KOPT-K1 (cell line): ENCODE measurements around the gene HDHD5.
"Not testable (repeated sequence)": the region's sequence is repeated elsewhere in the genome, so short reads cannot be mapped to it uniquely, and the experiment has no call there.

Experiments used
- H3K27ac ChIP-seq: fragments of 200-600 bp; sonication (generic); 2 replicates; pipeline ENCODE4 v1.5.1; 2016; ENCODE audit warnings: antibody characterized with exemption, mild to moderate bottlenecking, low read depth, low read length; ENCODE audit not compliant: poor library complexity, severe bottlenecking
- H3K36me3 ChIP-seq: fragments of 200-600 bp; sonication (generic); 2 replicates; pipeline ENCODE4 v1.5.1; 2017; ENCODE audit warnings: antibody characterized with exemption, mild to moderate bottlenecking, low read length, moderate library complexity; ENCODE audit not compliant: insufficient read depth
- H3K9me3 ChIP-seq: fragments of 200-600 bp; sonication (generic); 2 replicates; pipeline ENCODE4 v1.5.1; 2017; ENCODE audit warnings: antibody characterized with exemption, low read length, mild to moderate bottlenecking; ENCODE audit not compliant: insufficient read depth, poor library complexity, severe bottlenecking

HDHD5 gene

DNA sequence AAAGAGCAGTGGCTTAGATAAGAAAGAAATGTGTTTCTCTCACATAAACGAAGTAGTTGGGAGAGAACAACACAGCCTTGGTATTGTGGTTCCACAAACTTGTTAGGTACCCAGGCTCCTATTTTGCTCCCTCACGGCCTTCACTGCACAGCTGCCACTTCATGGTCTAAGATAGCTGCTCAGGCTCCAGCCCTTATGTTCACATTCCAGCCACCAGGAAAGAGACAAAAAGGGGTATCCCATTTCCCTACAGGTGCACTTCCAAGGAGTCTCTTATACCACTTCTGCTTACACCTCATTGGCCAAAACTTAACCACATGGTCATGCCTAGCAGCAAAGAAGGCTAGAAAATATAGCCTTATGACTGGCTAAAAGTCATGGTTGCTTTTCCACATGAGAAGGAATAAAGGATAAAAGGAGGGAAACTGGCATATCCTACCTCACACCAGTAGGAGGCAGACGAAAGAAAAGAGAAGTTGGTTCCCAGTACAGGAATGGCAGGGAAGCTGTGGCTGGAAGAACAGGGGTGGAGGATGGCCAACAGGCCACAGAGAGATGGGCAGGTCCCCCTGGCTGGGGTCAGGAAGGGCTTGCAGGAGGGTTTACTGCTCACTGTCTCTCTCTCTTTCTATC is 5.4 kb upstream of the HDHD5 start:
- no peaks in the 10 kb centered on the region for H3K36me3 ChIP-seq
- no peak overlapping the region for H3K27ac ChIP-seq
- H3K9me3 ChIP-seq: no peaks in the 10 kb centered on the region

DNA sequence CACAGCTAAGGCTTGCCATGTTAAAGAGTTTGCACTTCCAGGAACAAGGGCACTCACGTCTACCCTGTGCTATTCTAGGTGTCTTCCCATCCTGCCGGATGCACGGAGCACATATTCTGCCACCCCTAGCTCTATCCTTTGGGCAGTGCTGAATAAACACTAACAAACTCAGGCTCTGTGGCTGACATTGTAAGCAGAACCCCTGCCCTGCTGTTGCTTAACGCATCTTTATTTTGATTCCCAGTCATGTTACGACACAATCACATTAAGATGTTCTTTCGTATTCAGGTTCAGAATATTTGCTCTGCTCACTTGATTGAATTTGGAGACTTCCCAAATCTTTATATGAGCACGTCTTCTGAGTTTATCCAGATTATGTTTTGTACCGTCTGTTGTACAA is 3.7 kb upstream of the HDHD5 start:
- no peak overlapping the region for H3K27ac ChIP-seq
- no peaks in the 10 kb centered on the region for H3K9me3 ChIP-seq
- H3K36me3 ChIP-seq: no peaks in the 10 kb centered on the region

DNA sequence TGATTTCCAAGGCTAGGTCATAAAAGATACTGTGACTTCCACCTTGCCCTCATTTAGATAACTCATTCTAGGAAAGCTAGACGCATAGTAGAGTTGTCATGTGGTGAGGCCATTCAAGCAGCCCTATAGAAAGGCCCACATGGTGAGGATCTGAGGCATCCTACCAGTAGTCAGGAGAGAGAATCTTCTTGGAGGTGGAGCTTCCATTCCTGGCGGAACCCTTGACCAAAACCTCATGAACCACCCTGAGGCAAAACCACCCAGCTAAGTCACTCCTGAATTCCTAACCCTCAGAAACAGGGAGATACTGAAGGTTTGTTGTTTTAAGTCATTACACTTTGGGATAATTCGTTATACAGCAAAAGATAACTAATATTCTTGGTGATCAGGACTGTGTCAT is 2.9 kb upstream of the HDHD5 start:
- H3K27ac ChIP-seq: no peak overlapping the region

DNA sequence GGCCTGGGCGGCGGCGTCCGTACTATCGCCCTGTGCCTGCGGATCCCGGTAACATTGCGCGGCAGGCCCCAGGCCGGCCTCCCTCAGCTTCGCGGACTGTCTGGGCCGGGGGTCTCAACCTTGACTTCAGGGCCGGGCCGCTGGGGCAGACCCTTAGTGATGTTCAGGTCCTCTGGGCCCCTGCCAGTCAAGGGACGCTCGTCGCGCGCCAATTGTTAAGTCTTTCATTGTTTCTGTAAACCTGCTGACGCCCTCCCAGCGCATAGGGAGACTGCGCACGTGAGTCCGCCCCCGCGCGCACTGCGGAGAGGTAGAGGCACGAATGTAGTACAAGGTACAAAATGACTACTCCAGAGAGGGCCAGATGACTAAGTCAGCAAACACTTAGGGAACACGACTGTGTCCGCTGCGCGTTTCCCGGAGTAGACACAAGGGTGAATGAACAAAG is 451 bp upstream of the HDHD5 start:
- Histone ChIP-seq H3K27ac (peak overlapping the region; percentile 75), H3K36me3 (peaks cover 15% of the 10 kb centered on the region; the same call in 1 of the 2 replicates), H3K9me3 (no peaks in the 10 kb centered on the region)

More for the DNA sequence above, 2.9 kb upstream of the HDHD5 start:
- Histone ChIP-seq H3K36me3 (peaks cover 6% of the 10 kb centered on the region; the same call in 1 of the 2 replicates), H3K9me3 (no peaks in the 10 kb centered on the region)

DNA sequence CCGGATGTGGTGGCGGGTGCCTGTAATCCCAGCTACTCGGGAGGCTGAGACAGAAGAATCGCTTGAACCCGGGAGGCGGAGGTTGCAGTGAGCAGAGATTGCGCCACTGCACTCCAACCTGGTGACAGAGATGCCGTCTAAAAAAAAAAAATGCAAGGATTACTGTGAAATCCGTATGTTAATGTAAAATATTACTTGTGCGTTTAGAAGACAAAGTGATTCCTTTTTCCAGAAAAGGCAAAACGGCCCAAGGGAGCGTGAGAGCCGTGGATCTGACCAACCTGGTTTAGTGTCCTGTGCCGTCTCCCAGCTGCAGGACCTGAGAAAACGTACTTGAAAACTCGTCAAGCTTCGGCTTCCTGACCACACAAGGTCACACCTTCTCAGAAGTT is 905 bp downstream of the HDHD5 start:
- H3K27ac ChIP-seq: peak overlapping the region; percentile 75
- peaks cover 24% of the 10 kb centered on the region for H3K36me3 ChIP-seq
- no peaks in the 10 kb centered on the region for H3K9me3 ChIP-seq

DNA sequence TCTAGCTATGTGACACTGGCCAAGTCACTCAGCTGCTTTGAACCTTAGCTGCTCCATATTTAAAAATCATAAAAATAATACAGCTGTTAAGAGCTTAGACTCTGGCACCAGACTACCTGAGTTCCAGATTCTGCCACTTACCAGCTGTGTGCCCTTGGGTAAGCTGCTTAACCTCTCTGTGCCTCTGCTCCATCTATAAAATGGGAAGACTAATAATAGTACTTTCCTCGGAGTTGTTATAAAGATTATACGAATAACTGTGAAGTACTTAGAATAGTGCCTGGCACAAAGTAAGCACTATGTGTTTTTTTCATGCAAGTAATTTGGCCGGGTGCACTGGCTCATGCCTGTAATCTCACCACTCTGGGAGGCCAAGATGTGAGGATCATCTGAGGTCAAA is 1.4 kb downstream of the HDHD5 start:
- no peaks in the 10 kb centered on the region for H3K9me3 ChIP-seq
- H3K36me3 ChIP-seq: peaks cover 29% of the 10 kb centered on the region
- no peak overlapping the region for H3K27ac ChIP-seq

DNA sequence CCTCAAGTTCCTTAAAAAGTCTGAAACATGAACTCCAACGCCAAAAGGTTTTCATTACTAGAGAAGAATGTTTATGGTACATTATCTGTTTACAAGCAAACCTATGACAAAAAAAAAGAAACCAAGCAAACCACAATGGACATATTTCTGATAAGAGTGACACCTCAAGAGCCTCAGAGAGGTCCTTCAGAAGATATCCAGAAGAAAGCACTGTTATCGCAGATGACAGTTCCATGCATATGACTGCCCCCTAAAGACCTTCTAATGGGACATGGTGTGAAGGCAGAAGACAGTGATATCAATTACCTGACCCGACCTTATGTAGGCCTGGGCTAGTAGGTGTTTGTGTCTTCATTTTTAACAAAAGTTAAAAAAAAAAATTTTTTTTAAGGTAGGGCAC is 3.1 kb downstream of the HDHD5 start:
- Histone ChIP-seq H3K27ac (no peak overlapping the region), H3K36me3 (peaks cover 34% of the 10 kb centered on the region), H3K9me3 (no peaks in the 10 kb centered on the region)

DNA sequence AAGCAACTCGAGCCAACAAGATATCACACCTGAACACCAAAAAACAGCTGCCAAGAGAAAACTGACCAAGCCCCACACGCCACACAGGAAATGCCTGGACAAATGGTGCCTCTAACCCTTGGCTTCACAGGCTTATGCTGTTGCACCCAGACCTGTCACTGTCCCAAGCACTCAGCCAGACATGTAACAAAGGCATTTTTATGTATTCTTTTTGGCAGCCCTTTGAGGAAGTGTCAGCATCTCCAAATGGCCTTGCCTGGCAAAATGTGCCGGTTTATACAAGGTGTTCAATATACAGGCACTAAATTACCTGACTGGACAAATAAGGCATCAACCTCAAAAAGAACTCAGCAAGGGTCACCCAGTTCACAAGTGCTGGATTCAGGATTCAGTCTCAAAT is 6.1 kb downstream of the HDHD5 start:
- no peak overlapping the region for H3K27ac ChIP-seq
- peaks cover 56% of the 10 kb centered on the region for H3K36me3 ChIP-seq
- H3K9me3 ChIP-seq: no peaks in the 10 kb centered on the region

DNA sequence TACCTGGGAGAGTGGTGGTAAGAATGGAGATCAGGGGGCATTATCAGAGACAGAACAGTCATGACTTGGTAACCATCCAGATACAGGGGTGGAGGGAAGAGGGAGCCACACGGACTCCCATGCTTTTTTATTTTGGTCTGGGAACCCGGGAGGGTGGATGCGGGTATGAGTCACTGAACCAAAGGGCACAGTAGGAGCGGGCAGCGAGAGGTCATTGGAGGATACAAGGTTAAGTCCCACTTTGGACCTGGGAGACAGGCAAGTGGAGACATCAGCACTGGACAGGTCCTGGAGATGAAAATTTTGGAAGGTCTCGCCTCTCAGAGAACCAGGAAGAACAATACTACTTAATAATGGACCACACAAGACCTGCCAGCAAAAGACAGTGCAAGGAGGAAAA is 6.7 kb downstream of the HDHD5 start:
- Histone ChIP-seq H3K9me3 (no peaks in the 10 kb centered on the region), H3K36me3 (peaks cover 59% of the 10 kb centered on the region), H3K27ac (no peak overlapping the region)

DNA sequence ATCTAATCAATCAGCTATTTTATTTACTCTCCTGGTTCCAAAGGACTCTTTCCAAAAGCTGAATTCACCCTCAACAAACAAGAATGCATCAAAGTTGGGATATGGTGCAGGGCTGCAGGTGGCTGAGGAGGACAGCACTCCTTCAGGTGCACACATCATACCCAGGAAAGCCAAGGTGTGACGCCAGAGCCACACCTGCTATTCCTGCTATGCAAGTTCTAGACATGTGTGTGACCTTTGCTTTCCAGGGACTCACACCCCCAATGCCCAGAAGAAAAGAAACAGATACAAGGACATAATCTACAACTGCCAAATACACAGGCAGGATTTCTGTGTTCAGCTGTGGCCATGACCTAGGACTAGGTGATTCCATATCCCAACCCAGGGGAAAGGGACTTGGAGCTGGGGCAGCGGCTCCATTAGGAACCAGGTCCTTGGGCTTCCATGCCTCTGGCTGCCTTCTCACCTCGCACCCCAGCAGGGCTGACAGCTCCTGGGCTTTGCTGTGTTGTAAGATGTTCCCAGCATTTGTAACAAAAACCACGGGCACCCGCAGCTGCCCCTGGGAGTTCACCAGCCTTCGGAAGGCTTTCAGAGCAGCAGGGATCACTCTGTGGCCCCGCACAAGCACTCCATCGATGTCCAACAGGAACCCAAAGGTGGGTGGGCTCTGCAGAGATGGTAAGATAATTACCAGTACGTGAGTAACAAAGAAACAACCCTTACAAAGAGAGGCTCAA is 9.8 kb downstream of the HDHD5 start:
- Histone ChIP-seq H3K9me3 (no peaks in the 10 kb centered on the region), H3K27ac (no peak overlapping the region), H3K36me3 (peaks cover 70% of the 10 kb centered on the region)

DNA sequence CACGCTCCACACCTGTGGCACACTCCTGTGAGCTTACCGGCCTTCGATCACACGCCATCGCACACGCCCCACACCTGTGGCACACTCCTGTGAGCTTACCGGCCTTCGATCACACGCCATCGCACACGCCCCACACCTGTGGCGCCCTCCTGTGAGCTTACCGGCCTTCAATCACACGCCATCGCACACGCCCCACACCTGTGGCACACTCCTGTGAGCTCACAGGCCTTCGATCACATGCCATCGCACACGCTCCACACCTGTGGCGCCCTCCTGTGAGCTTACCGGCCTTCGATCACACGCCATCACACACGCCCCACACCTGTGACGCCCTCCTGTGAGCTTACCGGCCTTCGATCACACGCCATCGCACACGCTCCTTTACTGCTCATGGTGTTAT is 11.6 kb downstream of the HDHD5 start:
- not testable (repeated sequence) for H3K27ac ChIP-seq, H3K9me3 ChIP-seq
- peaks cover 72% of the 10 kb centered on the region for H3K36me3 ChIP-seq

DNA sequence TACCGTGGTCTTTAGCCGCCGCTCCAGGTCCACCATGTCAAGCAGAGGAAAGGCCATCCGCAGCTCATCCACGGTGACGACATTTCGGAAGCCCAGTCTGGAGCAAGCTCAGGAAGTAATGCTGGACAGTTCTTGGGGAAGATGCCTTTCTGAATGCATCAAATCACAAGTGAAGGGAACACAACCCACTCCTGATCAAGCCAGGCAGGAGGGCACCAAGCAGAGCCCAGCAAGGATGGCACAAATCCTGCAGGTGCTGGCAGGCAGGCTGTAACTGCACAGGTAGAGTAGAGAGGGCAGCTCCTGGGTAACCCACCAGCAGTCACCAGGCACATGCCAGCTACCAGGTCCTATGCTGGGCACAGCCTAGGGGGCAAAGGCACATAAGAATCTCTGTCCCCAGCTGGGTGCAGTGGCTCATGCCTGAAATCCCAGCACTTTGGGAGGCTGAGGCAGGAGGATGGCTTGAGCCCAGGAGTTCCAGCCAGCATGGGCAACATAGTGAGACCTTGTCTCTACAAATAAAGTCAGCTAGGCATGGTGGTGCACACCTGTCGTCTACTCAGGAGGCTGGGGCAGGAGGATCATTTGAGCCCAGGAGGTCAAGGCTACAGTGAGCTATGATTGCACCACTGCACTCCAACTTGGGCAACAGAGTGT is 13.9 kb downstream of the HDHD5 start:
- Histone ChIP-seq H3K27ac (no peak overlapping the region), H3K36me3 (peaks cover 92% of the 10 kb centered on the region), H3K9me3 (no peaks in the 10 kb centered on the region)

DNA sequence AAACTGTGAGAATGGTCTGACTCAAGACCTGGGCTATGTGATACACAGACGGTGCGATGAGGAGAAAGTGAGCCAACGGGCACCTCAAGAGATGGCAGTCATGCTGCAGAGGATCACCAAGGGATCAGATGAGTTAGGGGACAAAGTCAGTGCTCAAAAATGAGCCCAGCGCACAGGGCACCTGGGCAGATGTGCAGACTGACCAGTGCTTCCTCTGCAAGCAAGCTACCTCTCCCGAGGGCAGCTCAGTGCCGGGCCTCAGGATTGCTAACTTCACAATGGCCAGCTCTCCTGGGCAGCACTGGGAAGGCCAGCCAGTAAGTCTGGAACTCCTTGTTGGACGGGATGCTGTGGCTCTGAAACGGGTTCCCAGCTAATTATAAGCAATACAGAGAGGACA is 15.3 kb downstream of the HDHD5 start:
- Histone ChIP-seq H3K9me3 (no peaks in the 10 kb centered on the region), H3K27ac (no peak overlapping the region), H3K36me3 (peaks cover 91% of the 10 kb centered on the region)

DNA sequence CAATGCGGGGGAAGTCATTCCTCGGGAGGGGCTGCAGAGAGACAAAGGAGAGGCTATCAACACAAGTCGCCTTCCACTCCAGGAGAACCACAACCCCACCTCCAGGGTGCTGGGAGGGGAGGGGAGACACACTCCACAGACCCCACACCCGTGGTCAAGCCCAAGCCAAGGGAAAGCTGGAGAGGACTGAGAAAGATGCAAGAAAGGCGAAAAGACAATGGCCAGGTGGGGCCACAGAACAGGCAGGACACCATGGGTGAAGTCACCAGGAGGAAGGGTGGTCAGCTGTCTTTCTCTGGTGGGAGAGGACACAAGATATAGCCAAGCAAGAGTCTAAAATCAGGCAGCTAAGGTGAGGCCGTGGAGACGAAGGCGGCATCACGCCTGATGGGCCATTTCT is 16.0 kb downstream of the HDHD5 start:
- no peak overlapping the region for H3K27ac ChIP-seq
- no peaks in the 10 kb centered on the region for H3K9me3 ChIP-seq
- H3K36me3 ChIP-seq: peaks cover 91% of the 10 kb centered on the region

DNA sequence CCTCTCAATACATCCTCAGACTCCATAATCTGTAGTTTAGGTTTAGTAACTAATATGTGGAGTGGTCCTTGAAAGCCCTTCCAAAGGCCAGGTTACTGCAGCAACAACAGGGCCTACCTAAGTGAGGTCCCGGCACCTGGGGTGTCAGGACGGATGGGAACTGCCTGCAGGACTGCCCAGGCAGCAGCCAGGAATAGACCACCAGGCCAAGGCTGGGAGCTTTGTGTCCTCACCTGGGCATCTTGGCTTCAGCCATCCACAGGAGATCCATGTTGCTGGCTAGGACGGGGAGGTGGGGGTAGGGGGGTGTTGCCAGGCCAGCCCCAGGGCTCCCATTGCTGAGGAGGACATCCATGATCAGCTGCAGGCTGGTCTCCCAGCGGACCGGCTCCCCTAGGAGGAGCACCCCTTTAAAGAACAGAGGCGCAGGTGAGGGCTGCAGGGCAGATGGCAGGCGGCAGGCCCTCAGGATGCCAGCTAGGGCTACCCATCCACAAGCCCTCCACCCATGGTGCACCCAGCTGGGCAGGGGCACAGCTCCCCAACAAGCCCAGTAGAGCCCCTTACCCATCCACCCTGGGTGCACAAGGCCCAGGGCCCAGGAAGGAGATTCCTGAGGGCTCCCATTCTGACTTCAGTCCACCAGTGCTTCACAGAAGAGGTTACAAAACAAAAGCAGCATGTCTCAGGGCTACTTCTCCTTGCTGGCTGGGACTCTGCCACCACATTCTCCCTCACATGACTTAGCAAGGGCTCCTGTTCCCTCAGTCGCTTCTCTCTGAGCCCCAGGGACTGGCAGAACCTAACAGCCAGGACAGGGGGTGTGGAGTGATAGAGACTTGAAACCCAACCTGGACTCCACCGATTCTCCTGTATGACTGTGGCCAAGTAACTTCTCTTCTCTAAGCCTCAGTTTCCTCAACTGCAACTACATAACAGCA is 18.0 kb downstream of the HDHD5 start:
- no peak overlapping the region for H3K27ac ChIP-seq
- H3K36me3 ChIP-seq: peaks cover 93% of the 10 kb centered on the region
- H3K9me3 ChIP-seq: no peaks in the 10 kb centered on the region
